Dedifferentiated amniotic fluid mesenchymal stem cell (primary cell): ENCODE measurements around the gene AGPAT1.

Experiments used
- DNase-seq: peaks from one replicate; pipeline ENCODE4 v3.0.0-alpha.2; 2016; ENCODE audit errors: extremely low spot score

The AGPAT1 gene

GRCh38 chr6:32168807-32169591, 6.9 kb downstream of the AGPAT1 start:
- no peak for DNase-seq

DNA sequence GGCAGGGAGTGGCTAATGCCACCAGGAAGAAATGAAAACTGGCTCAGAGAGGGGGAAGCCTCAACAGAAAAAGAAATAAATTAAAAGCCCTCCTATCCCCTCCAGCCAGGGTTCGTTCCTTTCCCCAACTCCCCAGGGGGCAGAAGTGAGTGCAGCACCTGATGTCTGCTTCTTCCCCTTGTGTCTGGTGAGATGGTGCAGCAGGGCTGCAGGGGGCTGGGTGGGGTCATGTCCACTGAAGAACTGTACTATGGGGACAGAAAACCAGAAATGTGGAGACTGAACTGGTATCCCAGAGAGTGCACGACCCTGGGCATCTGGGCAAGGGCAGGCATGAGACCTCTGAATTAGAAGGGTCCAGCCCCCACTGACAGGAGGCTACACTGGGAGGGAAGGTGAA, 7.5 kb downstream of the AGPAT1 start:
- DNase-seq: no peak

DNA sequence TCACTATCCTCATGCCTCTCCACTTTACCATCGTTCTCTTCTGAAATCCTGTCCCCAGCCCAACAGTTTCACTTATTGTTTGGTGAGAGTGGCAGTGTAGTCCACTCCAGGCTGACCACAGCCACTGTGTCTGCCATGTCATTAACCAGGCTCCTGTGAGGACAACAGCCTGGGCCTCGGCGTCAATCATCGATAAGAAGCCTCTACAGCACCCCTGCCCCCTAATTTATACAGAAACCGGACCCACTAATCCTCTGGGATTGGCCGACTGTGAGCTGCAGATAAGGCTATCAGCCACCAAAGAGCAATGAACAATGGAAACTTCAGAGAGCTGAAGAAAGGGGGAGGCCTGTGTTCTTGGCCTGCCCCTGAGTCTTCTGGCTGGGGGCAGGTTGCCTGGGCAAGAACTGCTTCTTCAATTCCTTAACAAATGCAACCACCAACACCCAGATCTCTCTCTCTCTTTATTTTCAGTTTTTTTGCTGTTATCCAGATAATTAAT, 8.1 kb downstream of the AGPAT1 start:
- no peak for DNase-seq

DNA sequence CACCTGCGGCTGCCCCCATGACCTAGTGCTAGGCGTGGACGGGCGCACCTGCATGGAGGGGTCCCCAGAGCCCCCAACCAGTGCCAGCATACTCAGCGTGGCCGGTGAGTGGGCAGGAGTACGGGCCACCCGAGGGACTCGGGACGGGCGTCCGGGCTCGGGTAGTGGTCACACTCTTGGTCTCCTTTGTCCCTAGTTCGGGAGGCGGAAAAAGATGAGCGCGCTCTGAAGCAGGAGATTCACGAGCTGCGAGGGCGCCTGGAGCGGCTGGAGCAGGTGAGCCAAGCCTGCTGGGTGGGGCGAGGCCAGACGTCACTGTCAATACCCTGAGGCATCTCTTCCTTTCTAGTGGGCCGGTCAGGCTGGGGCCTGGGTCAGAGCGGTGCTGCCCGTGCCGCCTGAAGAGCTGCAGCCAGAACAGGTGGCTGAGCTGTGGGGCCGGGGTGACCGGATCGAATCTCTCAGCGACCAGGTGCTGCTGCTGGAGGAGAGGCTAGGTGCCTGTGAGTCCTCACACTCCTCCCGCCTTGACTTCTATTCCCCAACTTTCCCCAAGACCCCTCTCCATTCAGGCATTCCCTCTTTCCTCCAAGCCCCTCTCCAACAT, 8.6 kb downstream of the AGPAT1 start:
- no peak for DNase-seq

GRCh38 chr6:32166411-32167061, 9.3 kb downstream of the AGPAT1 start:
- no peak for DNase-seq

DNA sequence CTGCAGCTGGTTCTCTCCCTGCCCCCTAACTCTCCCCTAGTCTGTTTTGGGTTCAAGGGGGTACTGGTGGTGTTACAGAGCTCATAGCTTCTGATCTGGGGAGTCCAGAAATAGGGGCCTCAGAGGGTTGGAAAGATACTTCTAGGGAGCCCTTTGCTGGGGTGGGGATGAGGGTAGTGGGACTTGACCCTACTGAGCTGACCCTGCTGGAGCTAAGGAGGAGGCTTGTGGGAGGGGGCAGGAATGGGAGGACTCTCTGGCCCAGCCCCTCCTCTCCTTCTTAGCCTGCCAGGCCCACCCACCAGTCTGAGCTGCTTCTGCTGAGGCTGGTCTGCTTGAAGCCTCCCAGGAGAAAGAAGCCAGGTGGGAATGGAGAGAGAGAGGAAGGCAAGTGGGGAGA, 11.6 kb downstream of the AGPAT1 start, which contains the start of gene EGFL8:
TSS of gene EGFL8 (plus strand) at position 301 of the 400 bp plus-strand sequence. CDS start 1,571 bp downstream, outside the sequence.
- DNase-seq: no peak

- no peak for DNase-seq
These were observed 12.2 kb downstream of the AGPAT1 start for GRCh38 chr6:32163559-32164258.

DNA sequence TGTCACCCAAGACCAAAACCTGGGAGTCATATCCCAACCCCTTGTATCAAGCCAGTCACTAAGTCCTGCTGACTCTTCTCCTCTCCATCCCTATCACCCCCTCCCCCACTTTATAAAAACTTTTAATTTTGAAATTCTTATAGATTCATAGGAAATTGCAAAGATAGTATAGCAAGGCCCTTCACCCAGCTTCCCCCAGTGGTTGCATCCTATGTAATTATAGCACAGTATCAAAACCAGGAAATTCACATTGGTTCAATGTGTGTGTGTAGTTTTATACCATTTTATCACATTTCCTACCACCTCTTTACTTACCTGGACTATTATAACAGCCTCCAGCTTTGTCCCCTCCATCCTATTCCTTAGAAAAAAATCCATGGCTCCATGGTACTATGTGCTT, 17.8 kb downstream of the AGPAT1 start:
- no peak for DNase-seq

DNA sequence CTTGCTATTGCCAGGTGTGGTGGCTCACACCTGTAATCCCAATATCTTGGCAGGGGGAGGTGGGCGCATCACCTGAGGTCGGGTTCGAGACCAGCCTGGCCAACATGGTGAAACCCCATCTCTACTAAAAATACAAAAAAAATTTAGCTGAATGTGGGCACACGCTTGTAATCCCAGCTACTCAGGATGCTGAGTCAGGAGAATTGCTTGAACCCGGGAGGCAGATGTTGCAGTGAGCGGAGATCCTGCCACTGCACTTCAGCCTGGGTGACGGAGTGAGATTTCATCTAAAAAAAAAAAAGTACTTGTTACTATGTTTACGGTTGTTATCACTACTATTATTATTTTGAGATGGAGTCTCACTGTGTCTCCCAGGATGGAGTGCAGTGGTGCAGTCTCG, 19.0 kb downstream of the AGPAT1 start:
- DNase-seq: no peak

DNA sequence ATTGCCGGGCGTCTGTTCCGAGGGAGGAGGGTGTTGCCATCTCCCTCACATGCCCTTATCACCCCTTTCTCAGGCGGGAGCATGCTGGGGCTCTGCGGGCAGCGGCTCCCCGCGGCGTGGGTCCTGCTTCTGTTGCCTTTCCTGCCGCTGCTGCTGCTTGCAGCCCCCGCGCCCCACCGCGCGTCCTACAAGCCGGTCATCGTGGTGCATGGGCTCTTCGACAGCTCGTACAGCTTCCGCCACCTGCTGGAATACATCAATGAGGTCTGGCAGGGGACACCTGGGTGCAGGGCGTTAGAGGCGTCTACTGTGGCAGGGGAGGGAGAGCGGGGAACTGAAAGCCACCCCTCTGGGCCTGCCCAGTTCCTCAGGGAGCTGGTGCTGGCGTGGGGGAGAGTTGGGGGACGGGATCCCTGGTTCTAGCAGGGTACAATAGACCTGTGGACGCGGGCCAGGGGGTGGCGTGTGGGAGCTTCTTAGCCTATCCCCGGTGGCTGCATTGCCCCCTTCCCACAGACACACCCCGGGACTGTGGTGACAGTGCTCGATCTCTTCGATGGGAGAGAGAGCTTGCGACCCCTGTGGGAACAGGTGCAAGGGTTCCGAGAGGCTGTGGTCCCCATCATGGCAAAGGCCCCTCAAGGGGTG, 21.2 kb downstream of the AGPAT1 start:
- DNase-seq: peak; percentile 58

DNA sequence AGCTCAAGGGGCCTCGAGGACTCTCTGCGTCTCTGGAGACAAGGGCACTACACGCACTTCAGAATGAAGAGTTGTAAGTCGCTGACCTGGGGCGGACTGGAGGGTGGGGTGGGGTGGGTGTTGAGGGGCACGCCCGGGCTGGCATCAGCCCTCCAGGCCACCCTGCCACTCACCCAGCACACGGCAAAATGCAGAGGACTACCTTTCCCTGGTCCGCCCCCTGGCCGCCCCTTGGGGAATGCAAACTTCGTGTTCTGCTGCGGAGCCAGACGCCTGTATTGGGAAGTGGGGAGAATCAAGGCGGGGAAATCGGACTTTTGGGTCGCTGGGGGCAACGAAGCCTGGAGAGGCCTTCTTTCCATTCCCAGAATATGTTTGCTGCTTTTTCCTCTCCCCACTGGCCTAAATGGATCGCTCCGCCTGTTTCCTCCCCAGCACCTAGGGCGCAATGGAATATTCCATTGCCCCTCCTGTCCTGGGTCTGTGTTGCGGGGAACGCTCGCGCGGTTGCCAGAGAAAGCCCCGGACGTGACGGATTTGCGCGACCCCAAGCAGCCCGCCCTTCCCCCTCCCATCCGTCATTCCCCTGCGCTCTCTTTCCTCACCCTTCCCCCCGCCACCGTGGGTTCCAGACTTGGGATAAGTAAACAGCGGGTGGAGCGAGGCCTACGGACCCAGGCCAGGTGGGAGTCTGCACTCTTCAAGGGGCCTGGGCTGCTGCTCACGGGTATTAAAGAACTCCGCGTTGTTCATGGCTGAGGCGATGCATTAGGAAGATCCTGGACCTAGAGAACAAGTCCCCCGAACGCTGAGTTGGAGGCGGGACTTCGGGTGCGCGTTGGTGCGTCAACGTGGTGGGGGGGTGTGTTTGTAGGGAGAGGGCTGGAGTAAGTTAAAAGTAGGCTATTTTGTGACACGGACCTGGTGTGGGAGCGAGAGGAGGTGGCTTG, 22.0 kb downstream of the AGPAT1 start, which contains the start of gene PPT2:
TSS of gene PPT2 (plus strand) at position 578 of the 950 bp plus-strand sequence. CDS start 454 bp downstream, outside the sequence.
- peak; percentile 81 for DNase-seq

DNA sequence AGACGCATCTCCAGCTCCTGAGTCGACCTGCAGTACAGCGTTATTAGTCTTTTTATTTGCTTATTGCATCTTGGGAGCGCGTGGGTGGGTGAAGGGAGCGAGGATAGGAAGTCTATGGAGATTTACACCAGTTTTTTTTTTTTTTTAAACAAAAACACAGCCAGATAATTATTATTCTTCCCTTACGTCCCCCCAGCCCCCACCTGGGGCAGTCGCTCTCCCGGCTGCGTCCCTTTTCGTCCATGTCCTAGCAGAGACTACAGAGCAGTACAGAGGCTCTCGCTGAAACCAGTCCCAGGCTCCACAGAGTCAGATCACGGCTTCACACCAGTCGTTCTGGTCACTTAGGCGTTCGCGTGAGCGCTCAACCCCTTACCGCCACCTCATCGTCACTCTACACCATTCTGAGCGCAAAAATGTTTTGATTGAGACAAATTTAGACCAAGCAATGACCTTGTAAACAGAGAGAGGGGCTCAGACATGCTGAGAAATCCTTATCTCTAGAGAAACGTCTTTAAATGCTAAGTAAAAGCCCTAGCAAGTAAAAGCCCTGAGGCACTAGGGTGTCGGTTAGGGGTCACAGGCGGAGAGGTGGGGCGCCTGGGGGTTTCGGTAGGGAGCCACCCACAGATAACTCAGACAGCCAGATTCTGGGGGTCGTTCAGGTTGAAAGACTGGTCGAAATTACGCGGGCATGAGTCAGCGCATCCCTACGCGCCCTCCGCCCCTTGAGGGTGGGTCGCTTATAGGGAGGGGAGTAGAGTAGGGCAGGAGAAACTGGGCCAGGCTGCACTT, 22.9 kb downstream of the AGPAT1 start:
- DNase-seq: peak; percentile 49

DNA sequence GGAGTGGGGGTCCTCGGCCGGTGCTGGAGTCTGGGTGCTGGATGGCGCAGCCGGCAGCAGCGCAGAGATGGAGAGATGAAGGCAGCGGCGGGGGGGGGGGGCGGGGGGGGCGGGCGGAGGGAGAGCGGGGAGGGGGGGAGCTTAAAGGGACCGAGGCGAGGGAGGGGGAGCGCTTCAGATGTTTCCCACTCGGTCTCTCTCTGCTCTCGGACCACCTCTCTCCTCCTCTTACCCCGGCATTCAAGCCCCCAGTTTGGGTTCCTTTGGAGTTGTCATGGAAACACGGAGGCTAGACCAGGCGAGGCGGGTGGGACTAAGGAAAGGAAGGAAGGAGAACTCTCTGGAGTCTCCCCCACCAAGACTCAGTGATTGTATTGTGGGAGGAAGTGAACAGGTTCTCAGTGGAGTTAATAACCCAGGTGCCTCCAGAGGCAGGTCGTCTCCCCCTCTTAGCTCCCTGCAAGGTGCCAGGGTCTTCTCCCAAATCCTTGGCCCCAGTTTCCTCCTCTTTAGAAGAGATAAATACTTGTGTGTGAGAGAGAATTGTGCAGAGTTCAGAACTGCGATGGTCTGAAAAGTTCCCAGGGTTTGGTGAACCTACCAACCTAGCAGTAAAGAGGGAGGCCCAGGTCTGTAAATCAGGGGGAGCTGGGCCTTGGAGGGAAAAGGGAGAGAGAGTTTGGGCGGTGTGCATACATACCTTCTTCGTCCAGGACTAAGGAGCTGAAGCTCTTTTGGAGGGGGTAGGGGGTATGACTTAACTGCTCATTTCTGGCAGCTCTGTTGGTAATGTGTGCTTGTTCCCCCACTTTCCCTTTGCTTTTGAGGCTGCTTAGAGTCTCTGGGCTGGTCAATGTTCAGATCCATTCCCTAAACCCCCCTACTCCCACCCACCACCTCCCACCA, 23.8 kb downstream of the AGPAT1 start, which contains the start of gene PRRT1:
TSS of gene PRRT1 (minus strand) at position 77 of the 906 bp plus-strand sequence. CDS start 112 bp downstream, outside the sequence.
- DNase-seq: no peak

- DNase-seq: no peak
These were observed 24.6 kb downstream of the AGPAT1 start for GRCh38 chr6:32151181-32151862.

DNA sequence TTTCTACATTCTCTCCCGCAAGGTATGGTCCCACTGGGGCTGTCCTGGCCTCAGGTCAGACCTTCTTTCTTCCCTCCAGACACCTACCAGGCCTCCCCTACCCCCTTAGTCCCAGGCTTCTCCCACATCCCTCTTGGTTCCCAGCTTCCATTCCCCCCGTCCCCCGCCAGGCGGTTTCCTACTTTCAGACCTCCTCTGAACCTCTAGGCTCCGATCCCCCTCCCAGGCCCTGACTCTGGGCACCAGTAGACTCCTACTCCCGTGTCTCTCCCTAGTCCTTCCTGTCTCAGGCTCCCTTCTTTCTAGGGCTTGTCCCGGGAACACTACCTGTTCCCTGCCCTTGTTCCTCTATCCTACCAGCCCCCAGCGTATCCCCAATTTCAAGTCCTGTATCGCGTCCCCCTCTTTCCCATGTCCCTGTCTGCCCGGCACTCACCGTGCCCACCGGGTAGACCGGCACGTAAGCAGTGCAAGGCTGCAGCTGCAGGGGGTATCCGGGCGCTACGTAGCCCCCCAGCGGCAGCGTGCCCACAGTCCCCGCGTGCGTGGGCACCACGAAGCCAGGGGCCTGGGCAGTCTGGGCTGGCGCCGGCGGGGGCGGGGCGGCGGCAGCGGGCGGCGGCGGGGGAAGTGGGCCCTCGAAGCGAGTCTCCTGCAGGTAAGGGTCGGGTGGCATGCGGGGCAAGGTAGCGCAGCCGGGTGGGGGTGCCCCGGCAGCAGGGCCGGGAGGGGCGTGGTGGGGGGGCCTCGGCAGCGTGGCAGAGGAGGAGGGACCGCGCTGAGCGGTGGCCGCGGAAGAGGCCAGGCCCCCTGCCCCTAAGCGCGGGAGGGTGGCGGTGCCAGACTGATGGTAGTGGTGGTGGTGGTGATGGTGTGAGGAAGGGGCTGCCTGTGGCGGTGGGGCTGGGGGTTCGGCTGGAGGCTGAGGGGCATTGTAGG, 25.7 kb downstream of the AGPAT1 start:
- no peak for DNase-seq

DNA sequence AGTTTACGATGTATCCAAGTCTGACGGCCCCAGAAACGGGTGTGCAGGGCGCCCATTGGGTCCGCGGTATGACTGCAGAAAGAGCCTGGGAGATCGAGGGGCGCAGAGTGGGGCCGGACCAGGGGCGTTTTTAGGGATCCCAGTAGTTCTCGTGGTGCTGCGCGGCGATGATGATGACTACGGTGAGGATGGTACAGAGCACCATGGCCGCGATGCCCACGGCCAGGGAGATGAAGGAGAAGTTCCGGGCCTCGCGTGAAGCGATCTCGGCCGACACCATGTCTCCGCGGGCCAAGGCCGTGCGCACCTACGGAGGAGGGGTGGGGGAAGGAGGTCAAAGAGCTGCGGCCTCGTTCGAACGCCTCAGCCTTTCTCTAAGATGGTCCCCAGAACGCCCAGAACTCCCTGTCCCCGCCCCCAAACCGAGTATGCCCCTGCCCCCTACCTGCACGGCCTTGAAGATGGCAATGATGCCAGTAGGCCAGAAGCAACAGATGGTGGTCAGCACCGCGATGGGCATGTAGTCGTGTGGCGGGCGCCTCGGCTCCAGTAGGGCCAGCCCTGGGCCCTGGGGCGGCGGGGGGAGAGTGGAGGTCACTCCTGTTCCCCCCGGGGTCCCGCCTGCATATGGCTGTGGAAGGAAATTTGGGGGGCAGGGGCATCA, 26.7 kb downstream of the AGPAT1 start:
- DNase-seq: no peak
